22Rv1 (cell line): ENCODE measurements around the gene PDGFD.

Experiments
- H3K27ac ChIP-seq: fragments of 450-650 bp; 2 replicates; pipeline ENCODE4 v1.5.1; 2017
- CTCF ChIP-seq: fragments of 450-650 bp; IDR thresholded peaks from 2 replicates; pipeline ENCODE4 v1.5.1; 2017; ENCODE audit warnings: mild to moderate bottlenecking
- ZFX ChIP-seq: fragments of 450-650 bp; IDR thresholded peaks from 2 replicates; pipeline ENCODE4 v1.6.1; 2017; ENCODE audit warnings: antibody characterized with exemption, borderline replicate concordance

Gene PDGFD

GRCh38 chr11:103920449-103920848 lies 243.5 kb downstream of the PDGFD start:
- TF ChIP-seq CTCF (no peak), ZFX (no peak)
- no peak overlapping the region for H3K27ac ChIP-seq

- no peak overlapping the region for H3K27ac ChIP-seq
- no peak for TF ChIP-seq ZFX
- no peak for TF ChIP-seq CTCF
These were observed 253.2 kb downstream of the PDGFD start for GRCh38 chr11:103910721-103911120.

- no peak overlapping the region for H3K27ac ChIP-seq
- TF ChIP-seq ZFX, result no peak
- TF ChIP-seq CTCF, result no peak
These were observed 256.1 kb downstream of the PDGFD start for GRCh38 chr11:103907548-103908455.

GRCh38 chr11:103907136-103907535 lies 256.8 kb downstream of the PDGFD start:
- H3K27ac ChIP-seq, result no peak overlapping the region
- no peak for TF ChIP-seq CTCF
- TF ChIP-seq ZFX, result no peak

GRCh38 chr11:103906291-103906867 lies 257.6 kb downstream of the PDGFD start:
- TF ChIP-seq ZFX (no peak), CTCF (no peak)
- H3K27ac ChIP-seq, result no peak overlapping the region

GRCh38 chr11:103904324-103904667 lies 259.7 kb downstream of the PDGFD start:
- TF ChIP-seq ZFX (no peak), CTCF (no peak)
- H3K27ac ChIP-seq, result no peak overlapping the region
